NCI-H1436 treated with DMSO at 0.1 percent for 48 hours (cell line): ENCODE data around the gene PACRG.

ENCODE experiments used
- DNase-seq: peaks from one replicate; lab custom pipeline; 2025; lab: John Stamatoyannopoulos, UW

The PACRG gene

GRCh38 chr6:163010145-163010544 lies 282.4 kb downstream of the PACRG start:
- no peak for DNase-seq

- no peak for DNase-seq
Observed at GRCh38 chr6:163014736-163015135, 287.0 kb downstream of the PACRG start.

GRCh38 chr6:163017801-163018200 lies 290.0 kb downstream of the PACRG start:
- no peak for DNase-seq

- DNase-seq, result no peak
Observed at GRCh38 chr6:163019926-163020325, 292.2 kb downstream of the PACRG start.

- no peak for DNase-seq
Observed at GRCh38 chr6:163021054-163021453, 293.3 kb downstream of the PACRG start.

DNA sequence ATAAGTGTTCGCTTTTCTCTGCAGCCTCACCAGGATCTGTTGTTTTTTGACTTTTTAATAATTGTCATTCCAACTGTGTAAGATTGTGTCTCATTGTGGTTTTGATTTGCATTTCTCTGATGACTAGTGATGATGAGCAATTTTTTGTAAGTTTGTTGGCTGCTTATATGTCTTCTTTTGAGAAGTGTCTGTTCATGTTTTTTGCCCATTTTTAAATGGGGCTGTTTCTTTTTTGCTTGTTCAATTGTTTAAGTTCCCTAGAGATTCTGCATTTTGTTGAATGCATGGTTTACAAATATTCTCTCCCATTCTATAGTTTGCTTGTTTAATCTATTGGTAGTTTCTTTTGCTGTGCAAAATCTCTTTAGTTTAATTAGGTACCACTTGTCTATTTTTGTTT lies 295.9 kb downstream of the PACRG start:
- no peak for DNase-seq

- no peak for DNase-seq
Observed at GRCh38 chr6:163026893-163027292, 299.1 kb downstream of the PACRG start.

DNA sequence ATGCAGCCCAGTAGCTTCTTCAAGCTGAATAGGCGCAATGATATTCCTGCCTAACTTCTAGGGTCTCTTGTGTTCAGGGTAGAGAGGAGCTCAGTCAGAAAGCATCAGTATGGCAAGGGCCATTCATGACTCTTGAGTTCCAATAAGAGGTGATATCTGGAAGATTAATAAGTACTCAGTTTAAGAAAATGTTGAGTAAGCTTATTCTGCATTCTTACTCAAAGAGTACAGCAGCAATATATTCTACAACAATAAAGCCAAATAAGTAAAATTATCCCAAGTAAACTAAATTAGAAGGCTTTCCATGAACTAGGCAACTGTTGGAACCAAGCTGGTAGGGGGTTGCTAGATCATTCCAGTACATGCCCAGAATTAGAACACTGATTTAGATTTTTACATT lies 303.2 kb downstream of the PACRG start:
- DNase-seq, result no peak

DNA sequence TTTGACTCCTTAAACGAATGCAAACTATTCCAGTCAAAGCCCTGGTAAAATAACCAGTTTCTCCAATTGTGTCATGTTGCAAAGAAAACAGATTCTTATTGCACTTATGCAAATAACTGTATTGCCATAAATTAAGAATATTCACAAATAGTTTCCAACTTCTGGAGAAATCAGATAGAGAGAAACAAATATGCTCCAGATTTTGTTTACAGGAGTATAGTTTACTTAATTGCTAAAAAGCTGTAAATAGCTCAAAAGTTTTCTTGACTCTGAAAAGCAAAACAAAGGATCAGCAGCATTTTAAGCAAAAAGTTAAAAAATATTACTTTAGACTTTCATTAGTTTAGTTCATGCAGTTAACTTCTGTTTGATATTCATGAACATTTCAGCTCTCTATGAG lies 304.2 kb downstream of the PACRG start:
- no peak for DNase-seq

DNA sequence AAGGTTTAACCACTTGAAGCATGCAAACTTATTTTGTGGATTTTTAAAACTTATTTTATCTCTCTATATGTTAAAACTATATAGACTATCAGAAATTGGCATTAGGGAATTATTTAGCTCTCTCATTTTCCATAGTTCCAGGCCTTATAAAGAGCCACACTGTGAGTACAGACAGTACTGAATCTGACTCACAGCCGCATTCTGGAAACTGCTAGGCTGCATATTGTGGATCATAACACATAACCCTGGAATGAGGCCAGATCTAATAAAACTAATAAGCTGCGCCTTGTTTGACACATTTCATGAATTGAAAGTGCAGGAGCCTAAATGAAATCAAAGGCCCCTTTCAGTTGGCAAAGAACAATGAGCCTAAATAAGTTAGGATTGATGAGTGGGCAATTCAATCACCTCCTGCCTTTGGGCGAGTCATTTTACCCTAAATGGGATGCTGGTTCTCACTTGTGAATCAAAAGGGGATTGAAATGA lies 308.4 kb downstream of the PACRG start:
- no peak for DNase-seq

DNA sequence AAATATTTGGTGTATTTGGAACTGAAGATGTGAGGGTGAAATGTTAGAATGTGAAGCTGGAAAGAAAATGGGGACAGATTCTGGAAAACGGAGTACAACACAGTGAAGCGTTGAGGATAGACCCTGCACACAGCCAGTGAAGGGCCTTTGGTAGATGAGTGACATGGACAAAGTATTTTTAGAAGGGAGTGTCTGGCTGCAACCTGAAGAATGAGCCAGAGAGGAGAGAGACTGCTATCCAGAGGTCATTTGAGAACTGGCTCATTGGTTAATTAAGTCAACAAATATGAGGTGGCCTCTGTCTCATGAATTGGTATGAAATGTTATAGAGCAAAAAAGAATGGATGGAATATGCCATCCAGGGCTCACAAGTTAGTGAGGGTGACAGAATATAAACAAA lies 310.5 kb downstream of the PACRG start:
- no peak for DNase-seq

DNA sequence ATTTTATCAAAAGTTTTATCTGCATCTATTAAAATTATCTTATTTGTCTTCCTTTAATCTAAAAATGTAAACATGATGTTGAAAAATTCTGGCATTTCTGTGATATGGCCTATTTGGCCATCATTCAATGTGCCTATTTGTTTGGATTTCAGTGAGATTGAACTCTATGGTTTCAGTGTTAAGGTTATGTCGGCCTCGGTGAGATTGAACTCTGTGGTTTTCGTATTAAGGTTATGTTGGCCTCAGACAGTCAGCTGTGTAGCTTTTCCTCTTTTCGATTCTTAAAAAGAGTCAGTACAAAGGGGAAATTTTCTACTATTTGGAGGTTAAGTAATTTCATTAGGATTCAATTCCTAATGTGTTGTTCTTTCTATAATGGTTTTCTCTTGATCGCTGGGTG lies 320.6 kb downstream of the PACRG start:
- DNase-seq, result no peak

GRCh38 chr6:163053667-163054344 lies 326.0 kb downstream of the PACRG start:
- DNase-seq, result no peak

DNA sequence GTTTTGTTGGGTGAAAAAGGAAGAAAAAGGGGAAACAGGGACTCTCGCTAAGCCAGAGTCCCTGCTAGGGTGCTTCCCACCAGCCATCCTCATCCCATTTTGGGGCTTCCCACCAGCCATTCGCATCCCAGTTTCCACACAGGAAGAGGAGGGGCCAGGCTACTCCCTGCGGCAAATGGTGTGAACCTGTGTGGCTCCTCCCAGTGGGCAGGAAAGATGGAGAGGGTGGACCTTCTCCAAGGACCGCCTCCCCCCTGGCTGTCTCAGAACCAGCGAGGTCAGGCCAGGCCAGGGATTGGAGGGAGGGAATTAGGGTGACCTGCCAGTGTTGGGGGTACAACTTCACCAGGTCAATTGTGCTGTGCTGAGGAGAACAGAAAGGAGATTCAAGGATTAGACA lies 326.9 kb downstream of the PACRG start:
- no peak for DNase-seq

GRCh38 chr6:163057260-163057659 lies 329.5 kb downstream of the PACRG start:
- no peak for DNase-seq

- DNase-seq, result no peak
Observed at GRCh38 chr6:163062790-163063189, 335.0 kb downstream of the PACRG start.

GRCh38 chr6:163063561-163063960 lies 335.8 kb downstream of the PACRG start:
- DNase-seq, result no peak

DNA sequence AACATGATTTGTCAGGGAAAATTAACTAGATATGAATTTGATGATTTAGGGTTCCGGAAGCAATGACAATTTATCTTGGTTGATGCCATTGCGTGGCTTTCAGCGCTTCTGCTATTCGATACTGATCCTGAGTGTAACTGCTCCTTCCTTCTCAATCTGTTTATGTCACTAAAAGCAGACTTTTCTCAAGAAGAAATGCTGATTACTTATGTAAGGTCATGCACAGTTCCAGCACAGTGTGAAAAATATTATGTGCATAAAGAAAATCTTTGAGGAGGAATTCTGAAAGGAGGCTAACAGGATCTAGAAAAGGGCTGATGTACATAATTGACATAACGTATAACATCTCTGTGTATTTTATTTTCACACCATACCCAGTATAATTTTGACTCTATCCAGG lies 336.6 kb downstream of the PACRG start:
- no peak for DNase-seq

DNA sequence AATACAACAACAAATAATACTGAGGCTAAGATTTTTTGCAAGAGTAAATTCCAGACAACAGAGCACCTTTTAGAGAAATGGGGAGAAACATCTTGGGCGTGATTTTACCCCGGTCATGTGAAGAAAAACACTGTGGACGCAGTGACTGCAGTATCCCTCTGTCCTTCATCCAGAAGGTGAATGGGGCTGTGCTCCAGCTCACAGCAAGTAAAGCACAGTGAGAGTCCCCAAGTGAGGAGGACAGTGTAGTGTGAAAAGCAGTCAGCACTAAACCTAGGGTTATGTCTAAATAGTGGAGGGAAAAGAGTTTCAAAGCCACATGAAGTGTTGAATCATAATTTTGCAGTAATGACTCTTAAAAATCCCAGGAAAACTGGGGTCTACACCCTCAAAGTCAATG lies 338.4 kb downstream of the PACRG start:
- DNase-seq, result no peak

- no peak for DNase-seq
Observed at GRCh38 chr6:163077134-163077533, 349.4 kb downstream of the PACRG start.

DNA sequence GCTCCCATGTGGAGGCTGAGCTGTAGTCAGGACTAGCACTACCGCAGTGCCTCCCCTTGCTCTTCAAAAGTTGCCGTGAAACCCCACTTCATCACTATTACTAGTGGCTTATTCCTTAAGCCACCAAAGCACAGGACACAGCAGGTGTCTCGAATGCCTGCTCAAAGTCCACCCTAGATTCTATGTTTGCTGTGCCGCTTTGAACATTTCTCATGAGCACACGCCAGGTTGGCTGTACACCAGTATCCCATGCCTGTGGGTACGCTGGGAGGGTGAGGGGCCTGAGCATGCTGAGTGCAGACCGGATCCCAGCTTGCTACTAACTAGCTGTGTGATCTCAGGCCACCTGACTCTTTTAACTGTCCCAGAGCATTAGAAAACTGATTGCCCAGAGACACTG lies 350.9 kb downstream of the PACRG start:
- no peak for DNase-seq

GRCh38 chr6:163080228-163080627 lies 352.5 kb downstream of the PACRG start:
- DNase-seq, result no peak

DNA sequence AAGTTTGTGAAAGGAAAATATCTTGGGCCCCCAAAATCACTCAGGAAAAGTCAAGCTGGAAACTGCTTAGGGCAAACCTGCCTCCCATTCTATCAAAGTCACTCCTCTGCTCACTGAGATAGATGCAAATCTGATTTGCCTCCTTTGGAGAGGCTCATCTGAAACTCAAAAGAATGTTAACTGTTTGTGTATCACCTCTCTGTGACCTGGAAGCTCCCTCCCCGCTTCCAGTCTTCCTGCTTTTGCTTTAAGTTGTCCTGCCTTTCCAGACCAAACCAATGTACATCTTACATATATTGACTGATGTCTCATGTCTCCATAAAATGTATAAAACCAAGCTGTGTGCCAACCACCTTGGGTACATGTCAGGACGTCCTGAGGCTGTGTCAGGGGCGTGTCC lies 355.4 kb downstream of the PACRG start:
- DNase-seq, result no peak

DNA sequence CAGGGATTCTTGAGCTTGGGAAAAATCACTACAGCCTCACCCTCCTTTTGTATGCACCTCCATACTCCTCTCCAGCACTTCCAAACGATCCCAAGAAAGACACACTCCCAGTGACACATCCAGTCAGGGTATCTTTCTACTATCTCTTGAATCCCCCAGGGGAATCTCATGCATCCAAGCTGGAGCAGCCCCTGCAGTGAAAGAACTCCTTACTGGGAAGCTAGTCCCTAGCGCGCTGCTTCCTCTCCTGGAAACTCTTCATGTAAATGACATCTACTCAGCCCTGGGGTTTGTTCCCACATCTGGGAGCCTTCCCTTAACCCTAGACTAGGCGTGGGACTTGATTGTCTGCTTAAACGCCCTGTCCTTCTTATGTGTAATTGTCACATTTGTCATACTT lies 357.7 kb downstream of the PACRG start:
- no peak for DNase-seq
